Stimulated activated CD4-positive, alpha-beta T cell treated with anti-CD3 and anti-CD28 coated beads, Interleukin-2, amount 100 ng/mL, for 4 hours (primary cell): ENCODE data around the gene CNR2.
A peak's percentile ranks its signal among the peaks of the same experiment; 100 is the strongest.
"Not testable (repeated sequence)": the region's sequence is repeated elsewhere in the genome, so short reads cannot be mapped to it uniquely, and the experiment has no call there.

Experiments
- DNase-seq: peaks from one replicate; pipeline ENCODE4 v3.0.0-alpha.2; 2020; ENCODE audit warnings: low read depth

Gene CNR2

GRCh38 chr1:23885222-23885621 is 27.9 kb downstream of the CNR2 start:
- DNase-seq: no peak

GRCh38 chr1:23882746-23883145 is 30.4 kb downstream of the CNR2 start:
- DNase-seq: no peak

- no peak for DNase-seq
Observed at GRCh38 chr1:23879809-23880208, 33.4 kb downstream of the CNR2 start.

GRCh38 chr1:23878668-23879067 is 34.5 kb downstream of the CNR2 start:
- no peak for DNase-seq

- no peak for DNase-seq
Observed at GRCh38 chr1:23875382-23875781, 37.8 kb downstream of the CNR2 start.

- DNase-seq: no peak
Observed at GRCh38 chr1:23872421-23872820, 40.7 kb downstream of the CNR2 start.

- DNase-seq: no peak
Observed at GRCh38 chr1:23869051-23869450, 44.1 kb downstream of the CNR2 start.

GRCh38 chr1:23868557-23869016 is 44.6 kb downstream of the CNR2 start:
- no peak for DNase-seq

- peak; percentile 96 for DNase-seq
Observed at GRCh38 chr1:23867895-23868556, 45.1 kb downstream of the CNR2 start, which contains the start of gene FUCA1. Gene FUCA1, minus strand, starts transcription at chr1:23868290. Its CDS starts 4 bp downstream, at chr1:23868286.

- DNase-seq: no peak
Observed at GRCh38 chr1:23867542-23867894, 45.6 kb downstream of the CNR2 start.

GRCh38 chr1:23865543-23865930 is 47.6 kb downstream of the CNR2 start:
- DNase-seq: no peak

- no peak for DNase-seq
Observed at GRCh38 chr1:23864801-23865542, 48.2 kb downstream of the CNR2 start.

- no peak for DNase-seq
Observed at GRCh38 chr1:23862640-23863039, 50.5 kb downstream of the CNR2 start.

GRCh38 chr1:23854568-23854967 is 58.6 kb downstream of the CNR2 start:
- no peak for DNase-seq

- DNase-seq: not testable (repeated sequence)
Observed at GRCh38 chr1:23853124-23853523, 60.0 kb downstream of the CNR2 start.

GRCh38 chr1:23851406-23851805 is 61.8 kb downstream of the CNR2 start:
- not testable (repeated sequence) for DNase-seq

GRCh38 chr1:23848673-23849616 is 64.2 kb downstream of the CNR2 start:
- DNase-seq: no peak

- DNase-seq: not testable (repeated sequence)
Observed at GRCh38 chr1:23847482-23848095, 65.6 kb downstream of the CNR2 start.

- DNase-seq: no peak
Observed at GRCh38 chr1:23845163-23845562, 68.0 kb downstream of the CNR2 start.

- DNase-seq: no peak
Observed at GRCh38 chr1:23843644-23844043, 69.5 kb downstream of the CNR2 start.

- peak; percentile 66 for DNase-seq
Observed at GRCh38 chr1:23838401-23838866, 74.7 kb downstream of the CNR2 start.

- DNase-seq: no peak
Observed at GRCh38 chr1:23837908-23838307, 75.3 kb downstream of the CNR2 start.
